T-helper 9 cell (primary cell): ENCODE measurements around the gene G6PC2.

Experiments used
- DNase-seq: peaks from one replicate; pipeline ENCODE4 v3.0.0-alpha.2; 2020

The G6PC2 gene

GRCh38 chr2:168949324-168949723 is 48.2 kb downstream of the G6PC2 start:
- no peak for DNase-seq

DNA sequence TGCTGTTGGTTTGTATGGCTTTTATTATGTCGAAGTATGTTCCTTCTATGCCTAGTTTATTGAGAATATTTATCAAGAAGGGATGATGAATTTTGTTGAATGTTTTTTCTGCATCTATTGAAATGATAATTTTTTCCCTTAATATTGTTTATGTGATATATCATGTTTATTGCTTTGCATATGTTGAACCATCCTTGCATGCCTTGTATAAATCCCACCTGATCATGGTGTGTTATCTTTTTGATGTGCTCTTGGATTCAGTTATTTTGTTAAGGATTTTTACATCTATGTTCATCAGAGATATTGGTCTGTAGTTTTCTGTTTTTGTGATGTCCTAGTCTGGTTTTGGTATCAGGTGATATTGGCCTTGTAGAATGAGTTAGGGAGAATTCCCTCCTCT is 50.8 kb downstream of the G6PC2 start:
- no peak for DNase-seq

GRCh38 chr2:168952424-168952823 is 51.3 kb downstream of the G6PC2 start:
- DNase-seq: no peak

- DNase-seq: no peak
These were observed 53.2 kb downstream of the G6PC2 start for GRCh38 chr2:168954256-168954655.

GRCh38 chr2:168955321-168955720 is 54.2 kb downstream of the G6PC2 start:
- no peak for DNase-seq

GRCh38 chr2:168956392-168956791 is 55.3 kb downstream of the G6PC2 start:
- DNase-seq: no peak
